ENCODE data around the gene CABP1. TPM values are rescaled to one million over a fixed set of nuclear protein-coding genes. Genes with fewer than 3 reads are reported as not detected.

The CABP1 gene
- total and polyA plus RNA-seq, 4 donors = 0.05 to 0.12 (median 0.08) TPM; not detected in 1

DNA sequence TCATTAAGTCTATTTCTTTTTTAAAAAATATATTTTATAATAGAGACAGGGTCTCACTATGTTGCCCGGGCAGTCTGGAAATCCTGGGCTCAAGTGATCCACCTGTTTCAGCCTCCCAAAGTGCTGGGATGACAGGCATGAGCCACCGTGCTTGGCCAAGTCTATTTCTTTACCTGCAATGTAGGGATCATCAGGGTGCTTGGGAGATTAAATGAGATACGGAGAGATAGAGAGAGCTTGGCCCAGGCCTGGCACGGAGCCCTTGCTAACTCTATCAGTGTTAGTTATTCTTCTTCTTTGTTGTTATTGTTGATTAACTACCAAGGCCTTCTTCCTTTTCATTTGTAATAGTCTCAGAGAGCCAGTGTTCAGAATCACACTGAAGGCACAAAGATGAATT lies 3.1 kb downstream of the CABP1 start (continued):
- TF ChIP-seq, protein P1, sequence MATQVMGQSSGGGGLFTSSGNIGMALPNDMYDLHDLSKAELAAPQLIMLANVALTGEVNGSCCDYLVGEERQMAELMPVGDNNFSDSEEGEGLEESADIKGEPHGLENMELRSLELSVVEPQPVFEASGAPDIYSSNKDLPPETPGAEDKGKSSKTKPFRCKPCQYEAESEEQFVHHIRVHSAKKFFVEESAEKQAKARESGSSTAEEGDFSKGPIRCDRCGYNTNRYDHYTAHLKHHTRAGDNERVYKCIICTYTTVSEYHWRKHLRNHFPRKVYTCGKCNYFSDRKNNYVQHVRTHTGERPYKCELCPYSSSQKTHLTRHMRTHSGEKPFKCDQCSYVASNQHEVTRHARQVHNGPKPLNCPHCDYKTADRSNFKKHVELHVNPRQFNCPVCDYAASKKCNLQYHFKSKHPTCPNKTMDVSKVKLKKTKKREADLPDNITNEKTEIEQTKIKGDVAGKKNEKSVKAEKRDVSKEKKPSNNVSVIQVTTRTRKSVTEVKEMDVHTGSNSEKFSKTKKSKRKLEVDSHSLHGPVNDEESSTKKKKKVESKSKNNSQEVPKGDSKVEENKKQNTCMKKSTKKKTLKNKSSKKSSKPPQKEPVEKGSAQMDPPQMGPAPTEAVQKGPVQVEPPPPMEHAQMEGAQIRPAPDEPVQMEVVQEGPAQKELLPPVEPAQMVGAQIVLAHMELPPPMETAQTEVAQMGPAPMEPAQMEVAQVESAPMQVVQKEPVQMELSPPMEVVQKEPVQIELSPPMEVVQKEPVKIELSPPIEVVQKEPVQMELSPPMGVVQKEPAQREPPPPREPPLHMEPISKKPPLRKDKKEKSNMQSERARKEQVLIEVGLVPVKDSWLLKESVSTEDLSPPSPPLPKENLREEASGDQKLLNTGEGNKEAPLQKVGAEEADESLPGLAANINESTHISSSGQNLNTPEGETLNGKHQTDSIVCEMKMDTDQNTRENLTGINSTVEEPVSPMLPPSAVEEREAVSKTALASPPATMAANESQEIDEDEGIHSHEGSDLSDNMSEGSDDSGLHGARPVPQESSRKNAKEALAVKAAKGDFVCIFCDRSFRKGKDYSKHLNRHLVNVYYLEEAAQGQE (IDR thresholded peaks at IDR 0.05) = no peak

DNA sequence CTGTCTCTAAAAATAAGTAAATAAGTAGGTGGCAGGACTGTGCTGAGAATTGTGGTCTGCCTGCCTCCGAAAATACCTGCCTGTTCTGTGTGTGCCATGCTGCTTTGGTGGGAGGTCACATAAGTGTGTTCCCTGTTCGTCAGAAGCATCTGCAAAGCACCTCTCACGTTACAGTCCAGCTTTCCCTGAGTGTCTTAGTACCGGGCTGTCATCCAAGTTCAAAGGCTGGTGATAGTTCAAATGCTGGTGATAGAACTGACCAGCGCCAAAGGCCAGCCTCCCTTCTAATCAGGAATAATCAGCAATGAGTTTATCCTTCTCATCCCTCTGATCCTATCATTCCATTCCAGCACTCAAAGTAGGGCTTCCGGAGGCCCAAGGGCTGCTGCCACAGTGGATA lies 5.6 kb downstream of the CABP1 start:
- Histone ChIP-seq H3K9ac (ENCODE audit: low read depth in 1 of 2, low read length in 2 of 2) (no peak overlapping the region), H3K4me3 (ENCODE audit: low read depth in 1 of 3, low read length in 3 of 3) (no peak overlapping the region), H3K27ac (ENCODE audit: low read depth in 1 of 2, low read length in 2 of 2) (no peak overlapping the region), H3K36me3 (ENCODE audit: control insufficient read depth in 4 of 4, insufficient read depth in 3 of 4, low read depth in 1 of 4, low read length in 3 of 4) (no peaks in the 10 kb centered on the region), H3K27me3 (ENCODE audit: control insufficient read depth in 4 of 4, insufficient read depth in 4 of 4, low read length in 3 of 4) (peaks cover 0 to 16% (median 8%) of the 10 kb centered on the region in 4 donors), H3K9me3 (ENCODE audit: control insufficient read depth in 4 of 4, low read length in 3 of 4) (no peaks in the 10 kb centered on the region), H3K4me1 (ENCODE audit: control insufficient read depth in 4 of 4, insufficient read depth in 4 of 4, low read length in 3 of 4) (peaks cover 2 to 10% (median 7%) of the 10 kb centered on the region in 4 donors)
- DNase-seq (ENCODE audit: low spot score) = no peak
- TF ChIP-seq HNF4A (conservative IDR thresholded peaks at IDR 0.05) (no peak), HNF4G (IDR thresholded peaks at IDR 0.05) (no peak), YY1 (IDR thresholded peaks at IDR 0.05) (no peak), SP1 (IDR thresholded peaks at IDR 0.05) (no peak), JUND (IDR thresholded peaks at IDR 0.05) (no peak), FOXA2 (IDR thresholded peaks at IDR 0.05) (no peak), RAD21 (IDR thresholded peaks at IDR 0.05) (no peak)
- TF ChIP-seq, protein P2, sequence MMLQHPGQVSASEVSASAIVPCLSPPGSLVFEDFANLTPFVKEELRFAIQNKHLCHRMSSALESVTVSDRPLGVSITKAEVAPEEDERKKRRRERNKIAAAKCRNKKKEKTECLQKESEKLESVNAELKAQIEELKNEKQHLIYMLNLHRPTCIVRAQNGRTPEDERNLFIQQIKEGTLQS (IDR thresholded peaks at IDR 0.05) = no peak
- TF ChIP-seq, protein P1 (IDR thresholded peaks at IDR 0.05) = no peak
- WGBS = 41% methylated on average over 6 of the region's 6 CpGs

DNA sequence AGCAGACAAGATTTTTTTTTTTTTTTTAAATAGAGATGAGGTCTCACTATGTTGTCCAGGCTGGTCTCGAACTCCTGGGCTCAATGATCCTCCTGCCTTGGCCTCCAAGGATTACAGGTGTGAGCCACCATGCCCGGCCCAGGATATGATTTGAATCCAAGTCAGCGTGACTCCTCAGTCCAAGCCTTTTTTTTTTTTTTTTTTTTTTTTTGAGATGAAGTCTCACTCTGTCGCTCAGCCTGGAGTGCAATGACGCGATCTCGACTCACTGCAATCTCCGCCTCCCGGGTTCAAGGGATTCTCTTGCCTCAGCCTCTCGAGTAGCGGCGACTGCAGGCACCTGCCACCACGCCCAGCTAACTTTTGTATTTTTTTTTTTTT lies 6.9 kb downstream of the CABP1 start:
- peaks cover 0 to 8% (median 4%) of the 10 kb centered on the region in 4 donors for H3K27me3 ChIP-seq (ENCODE audit: control insufficient read depth in 4 of 4, insufficient read depth in 4 of 4, low read length in 3 of 4)
- no peaks in the 10 kb centered on the region for H3K36me3 ChIP-seq (ENCODE audit: control insufficient read depth in 4 of 4, insufficient read depth in 3 of 4, low read depth in 1 of 4, low read length in 3 of 4)
- H3K9me3 ChIP-seq (ENCODE audit: control insufficient read depth in 4 of 4, low read length in 3 of 4) = no peaks in the 10 kb centered on the region
- no peak overlapping the region for H3K9ac ChIP-seq (ENCODE audit: low read depth in 1 of 2, low read length in 2 of 2)
- no peak overlapping the region for H3K27ac ChIP-seq (ENCODE audit: low read depth in 1 of 2, low read length in 2 of 2)
- no peak overlapping the region for H3K4me3 ChIP-seq (ENCODE audit: low read depth in 1 of 3, low read length in 3 of 3)
- H3K4me1 ChIP-seq (ENCODE audit: control insufficient read depth in 4 of 4, insufficient read depth in 4 of 4, low read length in 3 of 4) = peaks cover 0 to 3% (median 1%) of the 10 kb centered on the region in 4 donors
- WGBS = 89% methylated on average over 13 of the region's 13 CpGs
- TF ChIP-seq, protein P3, sequence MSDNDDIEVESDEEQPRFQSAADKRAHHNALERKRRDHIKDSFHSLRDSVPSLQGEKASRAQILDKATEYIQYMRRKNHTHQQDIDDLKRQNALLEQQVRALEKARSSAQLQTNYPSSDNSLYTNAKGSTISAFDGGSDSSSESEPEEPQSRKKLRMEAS (IDR thresholded peaks at IDR 0.05) = no peak
- TF ChIP-seq FOXA2 (IDR thresholded peaks at IDR 0.05) (no peak), NR2F2 (IDR thresholded peaks at IDR 0.05) (no peak), FOXA1 (IDR thresholded peaks at IDR 0.05) (no peak), GABPA (IDR thresholded peaks at IDR 0.05 in 1 of 2, conservative IDR thresholded peaks at IDR 0.05 in 1 of 2) (no peak), YY1 (IDR thresholded peaks at IDR 0.05) (no peak), HNF4A (conservative IDR thresholded peaks at IDR 0.05) (no peak)
- TF ChIP-seq, protein P4, sequence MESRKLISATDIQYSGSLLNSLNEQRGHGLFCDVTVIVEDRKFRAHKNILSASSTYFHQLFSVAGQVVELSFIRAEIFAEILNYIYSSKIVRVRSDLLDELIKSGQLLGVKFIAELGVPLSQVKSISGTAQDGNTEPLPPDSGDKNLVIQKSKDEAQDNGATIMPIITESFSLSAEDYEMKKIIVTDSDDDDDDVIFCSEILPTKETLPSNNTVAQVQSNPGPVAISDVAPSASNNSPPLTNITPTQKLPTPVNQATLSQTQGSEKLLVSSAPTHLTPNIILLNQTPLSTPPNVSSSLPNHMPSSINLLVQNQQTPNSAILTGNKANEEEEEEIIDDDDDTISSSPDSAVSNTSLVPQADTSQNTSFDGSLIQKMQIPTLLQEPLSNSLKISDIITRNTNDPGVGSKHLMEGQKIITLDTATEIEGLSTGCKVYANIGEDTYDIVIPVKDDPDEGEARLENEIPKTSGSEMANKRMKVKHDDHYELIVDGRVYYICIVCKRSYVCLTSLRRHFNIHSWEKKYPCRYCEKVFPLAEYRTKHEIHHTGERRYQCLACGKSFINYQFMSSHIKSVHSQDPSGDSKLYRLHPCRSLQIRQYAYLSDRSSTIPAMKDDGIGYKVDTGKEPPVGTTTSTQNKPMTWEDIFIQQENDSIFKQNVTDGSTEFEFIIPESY (IDR thresholded peaks at IDR 0.05) = no peak
- TF ChIP-seq, protein P5, sequence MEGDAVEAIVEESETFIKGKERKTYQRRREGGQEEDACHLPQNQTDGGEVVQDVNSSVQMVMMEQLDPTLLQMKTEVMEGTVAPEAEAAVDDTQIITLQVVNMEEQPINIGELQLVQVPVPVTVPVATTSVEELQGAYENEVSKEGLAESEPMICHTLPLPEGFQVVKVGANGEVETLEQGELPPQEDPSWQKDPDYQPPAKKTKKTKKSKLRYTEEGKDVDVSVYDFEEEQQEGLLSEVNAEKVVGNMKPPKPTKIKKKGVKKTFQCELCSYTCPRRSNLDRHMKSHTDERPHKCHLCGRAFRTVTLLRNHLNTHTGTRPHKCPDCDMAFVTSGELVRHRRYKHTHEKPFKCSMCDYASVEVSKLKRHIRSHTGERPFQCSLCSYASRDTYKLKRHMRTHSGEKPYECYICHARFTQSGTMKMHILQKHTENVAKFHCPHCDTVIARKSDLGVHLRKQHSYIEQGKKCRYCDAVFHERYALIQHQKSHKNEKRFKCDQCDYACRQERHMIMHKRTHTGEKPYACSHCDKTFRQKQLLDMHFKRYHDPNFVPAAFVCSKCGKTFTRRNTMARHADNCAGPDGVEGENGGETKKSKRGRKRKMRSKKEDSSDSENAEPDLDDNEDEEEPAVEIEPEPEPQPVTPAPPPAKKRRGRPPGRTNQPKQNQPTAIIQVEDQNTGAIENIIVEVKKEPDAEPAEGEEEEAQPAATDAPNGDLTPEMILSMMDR (IDR thresholded peaks at IDR 0.05; ENCODE audit: low read depth, low read length, missing input control) = no peak
- DNase-seq (ENCODE audit: low spot score) = no peak
